GM18520 (cell line): ENCODE results near the gene OR1J2.

Experiments used
- ATAC-seq: cut with Tn5 transposase; IDR thresholded peaks from one replicate; pipeline ENCODE4 v1.9.1; 2021; ENCODE audit not compliant: unreplicated experiment

Gene OR1J2

DNA sequence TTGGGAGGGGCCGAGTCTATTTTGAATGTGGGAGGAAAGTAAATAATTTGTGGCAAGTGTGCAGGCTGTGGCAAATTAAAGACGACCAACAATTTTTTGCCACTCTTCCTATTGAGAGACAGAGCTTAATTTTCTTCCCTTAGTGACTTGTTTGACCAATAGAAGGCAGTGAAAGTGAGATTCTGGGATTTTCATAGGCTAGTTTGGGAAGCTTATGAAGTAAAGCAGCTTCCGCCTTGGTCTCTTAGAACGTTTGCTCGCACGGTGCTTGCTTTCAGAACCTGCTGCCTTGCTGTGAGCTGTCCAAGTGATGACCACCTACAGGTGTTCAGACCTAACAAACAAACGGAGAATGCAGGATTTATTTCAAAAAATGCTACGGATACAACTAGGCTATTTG lies 35.6 kb downstream of the OR1J2 start:
- no peak for ATAC-seq

GRCh38 chr9:122551371-122551770 lies 40.8 kb downstream of the OR1J2 start:
- ATAC-seq = no peak

- ATAC-seq = no peak
Measured at GRCh38 chr9:122552812-122553211, 42.2 kb downstream of the OR1J2 start, which contains the start of gene OR1N2. Gene OR1N2, plus strand, starts transcription at chr9:122553112. Its CDS starts 100 bp downstream, at chr9:122553212.
